BJ (cell line): ENCODE measurements around the gene ITGAX. TPM values are rescaled to one million over a fixed set of nuclear protein-coding genes. Genes with fewer than 3 reads are reported as not detected.

Experiments
- CTCF ChIA-PET: fragments of 350-600 bp; formaldehyde crosslinking; extraction: SDS; loops from one replicate; lab custom pipeline; 2021; ENCODE audit warnings: antibody characterized with exemption, inconsistent platforms; lab: Yijun Ruan, JAX
- POLR2A ChIA-PET: fragments of 300-600 bp; sonication (Branson Sonifier 250); formaldehyde crosslinking; extraction: SDS; loops from one replicate; lab custom pipeline; 2021; ENCODE audit warnings: antibody characterized with exemption; lab: Charles Lee
- DNase-seq: peaks from one replicate; pipeline ENCODE4 v3.0.0-alpha.2; 2011; ENCODE audit warnings: low read depth
- H3K27me3 ChIP-seq: 2 replicates; pipeline ENCODE4 v1.6.0; 2011; ENCODE audit warnings: low read length; ENCODE audit not compliant: control insufficient read depth, insufficient read depth
- H3K36me3 ChIP-seq: 2 replicates; pipeline ENCODE4 v1.5.1; 2011; ENCODE audit warnings: low read length; ENCODE audit not compliant: control insufficient read depth, insufficient read depth
- H3K4me3 ChIP-seq: 2 replicates; pipeline ENCODE4 v1.5.1; 2011; ENCODE audit warnings: low read depth, mild to moderate bottlenecking, control low read depth, low read length
- polyA plus RNA-seq: library from polyadenylated mRNA; depleted of rRNA; stranded (reverse); fragments of >200 nt; gene quantifications from 2 replicates; pipeline ENCODE4 v1.2.3, GENCODE V29; 2011; rRNA removed
- TF ChIP-seq, protein P1 (sequence below): IDR thresholded peaks from 2 replicates; pipeline ENCODE4 v1.5.1; 2011; ENCODE audit warnings: low read depth, mild to moderate bottlenecking, control low read depth, inconsistent platforms, low read length, moderate library complexity; ENCODE audit not compliant: insufficient read depth

The ITGAX gene
- polyA plus RNA-seq, 1 experiment, result not detected

DNA sequence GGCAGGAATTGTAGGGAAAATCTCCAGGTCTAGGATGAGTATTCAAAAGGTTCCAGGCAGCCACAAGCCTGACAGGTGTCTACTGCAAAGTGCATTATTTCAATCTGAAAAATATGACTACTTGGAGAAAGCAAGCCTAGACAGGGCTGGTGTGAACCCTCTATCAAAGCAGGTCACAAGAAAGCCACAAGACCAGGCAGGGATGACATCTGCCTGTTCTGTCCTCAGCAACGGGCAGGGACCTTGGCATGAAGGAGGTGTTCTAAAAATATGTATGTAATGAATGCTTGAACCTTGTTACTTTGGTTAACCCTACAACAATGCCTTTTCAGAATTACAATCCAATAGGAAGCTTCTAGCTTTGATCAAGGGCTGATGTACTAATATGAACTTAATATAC lies 74.3 kb downstream of the ITGAX start:
- DNase-seq, result no peak
- POLR2A ChIA-PET, result no interaction called here
- Histone ChIP-seq H3K27me3 (peaks cover 3% of the 10 kb centered on the region; the same call in 1 of the 2 replicates), H3K36me3 (no peaks in the 10 kb centered on the region), H3K4me3 (no peak overlapping the region)
- TF ChIP-seq, protein P1, sequence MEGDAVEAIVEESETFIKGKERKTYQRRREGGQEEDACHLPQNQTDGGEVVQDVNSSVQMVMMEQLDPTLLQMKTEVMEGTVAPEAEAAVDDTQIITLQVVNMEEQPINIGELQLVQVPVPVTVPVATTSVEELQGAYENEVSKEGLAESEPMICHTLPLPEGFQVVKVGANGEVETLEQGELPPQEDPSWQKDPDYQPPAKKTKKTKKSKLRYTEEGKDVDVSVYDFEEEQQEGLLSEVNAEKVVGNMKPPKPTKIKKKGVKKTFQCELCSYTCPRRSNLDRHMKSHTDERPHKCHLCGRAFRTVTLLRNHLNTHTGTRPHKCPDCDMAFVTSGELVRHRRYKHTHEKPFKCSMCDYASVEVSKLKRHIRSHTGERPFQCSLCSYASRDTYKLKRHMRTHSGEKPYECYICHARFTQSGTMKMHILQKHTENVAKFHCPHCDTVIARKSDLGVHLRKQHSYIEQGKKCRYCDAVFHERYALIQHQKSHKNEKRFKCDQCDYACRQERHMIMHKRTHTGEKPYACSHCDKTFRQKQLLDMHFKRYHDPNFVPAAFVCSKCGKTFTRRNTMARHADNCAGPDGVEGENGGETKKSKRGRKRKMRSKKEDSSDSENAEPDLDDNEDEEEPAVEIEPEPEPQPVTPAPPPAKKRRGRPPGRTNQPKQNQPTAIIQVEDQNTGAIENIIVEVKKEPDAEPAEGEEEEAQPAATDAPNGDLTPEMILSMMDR, result no peak
- CTCF ChIA-PET, result interaction anchor here (0.6 to 1.8 kb wide), 3 partner anchors 13 to 235 kb away, joined by 3 to 9 read pairs (median 3); partner anchors contain the start of gene ZNF843

DNA sequence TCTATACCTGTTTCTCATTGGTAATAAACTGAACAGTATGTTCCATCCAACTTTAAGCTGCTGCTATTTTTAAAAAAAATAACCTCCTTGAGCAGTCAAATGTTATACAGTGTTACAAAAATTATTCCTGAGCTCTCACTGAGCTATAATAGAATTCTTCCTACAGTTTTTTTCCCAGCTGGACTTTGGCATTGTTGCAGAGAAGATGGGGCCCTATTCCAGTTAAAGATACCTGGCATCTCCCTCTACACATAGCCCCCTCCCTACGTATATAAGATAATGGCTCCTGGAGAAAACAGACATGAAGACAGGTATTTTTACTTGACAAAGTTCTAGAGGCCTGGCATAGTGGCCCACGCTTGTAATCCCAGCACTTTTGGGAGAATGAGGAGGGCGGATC lies 74.8 kb downstream of the ITGAX start:
- Histone ChIP-seq H3K27me3 (peaks cover 3% of the 10 kb centered on the region; the same call in 1 of the 2 replicates), H3K36me3 (no peaks in the 10 kb centered on the region), H3K4me3 (no peak overlapping the region)
- TF ChIP-seq, protein P1, result no peak
- ChIA-PET CTCF (interaction anchor here (0.7 kb wide), 1 partner anchor 236 kb away, joined by 3 read pairs; no protein-coding TSS in a partner anchor), POLR2A (no interaction called here)
- DNase-seq, result no peak

DNA sequence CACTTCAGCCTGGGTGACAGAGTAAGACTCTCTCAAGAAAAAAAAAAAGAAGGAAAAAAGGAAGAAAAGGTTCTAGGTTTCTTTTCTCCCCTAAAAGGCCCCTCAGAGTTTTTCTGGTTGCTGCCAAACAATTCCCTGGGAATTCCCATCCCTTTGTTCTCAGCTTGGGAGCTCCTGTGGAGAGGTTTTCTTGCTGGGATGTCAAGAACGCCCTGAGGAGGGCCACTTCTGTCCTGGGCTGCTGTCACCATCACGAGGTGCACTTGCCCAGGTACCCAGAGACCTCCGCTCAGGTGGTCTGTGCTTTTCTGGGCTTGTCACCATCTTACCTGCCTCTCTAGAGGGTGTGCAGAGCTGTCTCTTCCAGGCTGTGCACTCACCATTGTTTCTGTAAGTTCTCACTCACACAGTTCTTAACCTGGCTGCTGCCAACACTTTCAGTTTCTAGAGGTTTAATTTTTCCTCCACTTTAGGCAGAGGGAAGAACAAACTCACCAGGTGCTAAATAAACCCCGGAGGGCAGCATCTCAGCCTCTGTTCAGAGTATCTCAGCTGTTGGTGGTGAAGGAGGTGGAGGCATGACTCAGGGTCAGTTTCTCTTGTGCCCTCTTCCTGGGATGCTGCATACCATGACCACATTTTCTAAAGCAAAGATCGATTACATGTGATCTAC lies 75.5 kb downstream of the ITGAX start:
- no peak for DNase-seq
- POLR2A ChIA-PET, result no interaction called here

More for the DNA sequence above, 75.5 kb downstream of the ITGAX start:
- CTCF ChIA-PET, result interaction anchor here (0.7 to 1.3 kb wide), 3 partner anchors 9 to 21 kb away, joined by 3 read pairs; partner anchors contain the start of gene ZNF843
- Histone ChIP-seq H3K4me3 (no peak overlapping the region), H3K27me3 (peaks cover 3% of the 10 kb centered on the region; the same call in 1 of the 2 replicates), H3K36me3 (no peaks in the 10 kb centered on the region)
- TF ChIP-seq, protein P1, result no peak

Other genes starting within 250 kb of the ITGAX start
- gene BCKDK, start 246.8 kb upstream of the ITGAX start, polyA plus RNA-seq, result 31.0 and 56.0 TPM in 2 replicates
- 28.9 and 31.9 TPM in 2 replicates for gene KAT8, start 237.5 kb upstream of the ITGAX start, polyA plus RNA-seq
- gene PRSS8, start 219.4 kb upstream of the ITGAX start, polyA plus RNA-seq, result not detected in 2 replicates
- gene PRSS36, start 205.1 kb upstream of the ITGAX start, polyA plus RNA-seq, result 0.22 and 0.39 TPM in 2 replicates
- gene FUS, start 175.0 kb upstream of the ITGAX start, polyA plus RNA-seq, result 109 and 113 TPM in 2 replicates
- gene PYCARD, start 152.4 kb upstream of the ITGAX start, polyA plus RNA-seq, result 15.8 and 23.9 TPM in 2 replicates
- not detected in 2 replicates for gene TRIM72, start 141.1 kb upstream of the ITGAX start, polyA plus RNA-seq
- not detected in 2 replicates for gene PYDC1, start 138.0 kb upstream of the ITGAX start, polyA plus RNA-seq
- gene ITGAM, start 95.2 kb upstream of the ITGAX start, polyA plus RNA-seq, result not detected in 2 replicates
- gene ITGAD, start 38.2 kb downstream of the ITGAX start, polyA plus RNA-seq, result not detected in 2 replicates
- gene COX6A2, start 73.2 kb downstream of the ITGAX start, polyA plus RNA-seq, result not detected in 2 replicates
- 0.56 and 0.87 TPM in 2 replicates for gene ZNF843, start 87.6 kb downstream of the ITGAX start, polyA plus RNA-seq
- gene ARMC5, start 104.3 kb downstream of the ITGAX start, polyA plus RNA-seq, result 3.0 and 6.4 TPM in 2 replicates
- gene TGFB1I1, start 117.0 kb downstream of the ITGAX start, polyA plus RNA-seq, result 56.4 and 92.3 TPM in 2 replicates
- gene SLC5A2, start 127.9 kb downstream of the ITGAX start, polyA plus RNA-seq, result not detected in 2 replicates
- gene RUSF1, start 153.2 kb downstream of the ITGAX start, polyA plus RNA-seq, result 35.2 and 56.4 TPM in 2 replicates
- not detected in 2 replicates for gene AHSP, start 172.7 kb downstream of the ITGAX start, polyA plus RNA-seq